Lower leg skin (tissue), 4 donors: ENCODE data around the gene KIRREL2. TPM values are rescaled to one million over a fixed set of nuclear protein-coding genes. Genes with fewer than 3 reads are reported as not detected.

ENCODE experiments used
- DNase-seq, 2 donors: peaks; one replicate each; pipeline ENCODE4 v3.0.0-alpha.2; 2019; ENCODE audit warnings: low spot score in 2 of 2
- H3K4me3 ChIP-seq: fragments of 200-600 bp; sonication (generic); 2 replicates; pipeline ENCODE4 v1.5.1; 2017; ENCODE audit warnings: mild to moderate bottlenecking, low read depth; ENCODE audit not compliant: poor library complexity, severe bottlenecking
- CTCF ChIP-seq, 3 donors: fragments of 450-650 bp; IDR thresholded peaks; one replicate each; pipeline ENCODE4 v1.5.1; 2016; ENCODE audit warnings: antibody characterized with exemption in 3 of 3, mild to moderate bottlenecking in 3 of 3, moderate library complexity in 2 of 3
- POLR2A ChIP-seq, 2 donors: fragments of 450-650 bp; IDR thresholded peaks; one replicate each; pipeline ENCODE4 v1.6.1; 2016 to 2017; ENCODE audit warnings: antibody characterized with exemption in 2 of 2, mild to moderate bottlenecking in 1 of 2, moderate library complexity in 1 of 2
- whole genome bisulfite sequencing, 2 donors: methylation state at CpG; one replicate each; pipeline ENCODE4 v1.1.5; 2018; 5-methylcytosine and 5-hydroxymethylcytosine counted together
- intact Hi-C: fragments of 100-400 bp; cut with DNase I; formaldehyde crosslinking; loops from one replicate; pipeline ENCODE4 v1.15.0; 2023; ENCODE audit warnings: low total_unique reads
- total RNA-seq, 4 donors: library from RNA; depleted of rRNA; stranded (reverse); fragments of >200 nt; gene quantifications; one replicate each; pipeline ENCODE4 v1.1.0, GENCODE V29; 2016

Gene KIRREL2
- total RNA-seq = under 1 TPM in 1 of 4 donors, not detected in 3; 0.32 TPM

- no peak for DNase-seq
- H3K4me3 ChIP-seq = no peak within 1 kb of the TSS
- WGBS, 2 donors = 0 to 1% methylated on average over 28 to 39 of the region's 42 CpGs
- intact Hi-C loops = no loop called here
- TF ChIP-seq CTCF (IDR thresholded peaks at IDR 0.05) (no peak), POLR2A (IDR thresholded peaks at IDR 0.05) (no peak)
Measured at GRCh38 chr19:35856546-35857149, at the start of gene KIRREL2. TSS of gene KIRREL2 (plus strand) at chr19:35856911. CDS start at chr19:35857120, 209 bp downstream.

- TF ChIP-seq POLR2A (IDR thresholded peaks at IDR 0.05) (no peak), CTCF (IDR thresholded peaks at IDR 0.05) (no peak)
- no peak for DNase-seq
- H3K4me3 ChIP-seq = no peak overlapping the region
- intact Hi-C loops = no loop called here
- 88 to 91% methylated on average over 5 of the region's 5 CpGs for WGBS, 2 donors
Measured at GRCh38 chr19:35807633-35808032, 49.1 kb upstream of the KIRREL2 start.

- no peak for DNase-seq
- 66 to 73% methylated on average over 5 to 18 of the region's 18 CpGs for WGBS, 2 donors
- no peak overlapping the region for H3K4me3 ChIP-seq
- TF ChIP-seq POLR2A (IDR thresholded peaks at IDR 0.05) (no peak), CTCF (IDR thresholded peaks at IDR 0.05) (no peak)
- intact Hi-C loops = no loop called here
Measured at GRCh38 chr19:35811317-35812219, 45.1 kb upstream of the KIRREL2 start.

GRCh38 chr19:35812220-35813042 is 44.3 kb upstream of the KIRREL2 start, which contains the start of gene PRODH2:
TSS of gene PRODH2 (minus strand) at chr19:35812845. CDS start at chr19:35812805, 40 bp downstream.
- no peak for DNase-seq
- intact Hi-C loops = no loop called here

More at GRCh38 chr19:35812220-35813042, 44.3 kb upstream of the KIRREL2 start, which contains the start of gene PRODH2:
- WGBS, 2 donors = 67 to 71% methylated on average over 21 to 25 of the region's 26 CpGs
- no peak for TF ChIP-seq CTCF (IDR thresholded peaks at IDR 0.05)
- no peak for TF ChIP-seq POLR2A (IDR thresholded peaks at IDR 0.05)
- H3K4me3 ChIP-seq = no peak within 1 kb of the TSS
